ENCODE results near the gene FAXC. TPM values are rescaled to one million over a fixed set of nuclear protein-coding genes. Genes with fewer than 3 reads are reported as not detected.

The FAXC gene
- total RNA-seq, 1 experiment from 2014 or later, result 1.5 TPM

DNA sequence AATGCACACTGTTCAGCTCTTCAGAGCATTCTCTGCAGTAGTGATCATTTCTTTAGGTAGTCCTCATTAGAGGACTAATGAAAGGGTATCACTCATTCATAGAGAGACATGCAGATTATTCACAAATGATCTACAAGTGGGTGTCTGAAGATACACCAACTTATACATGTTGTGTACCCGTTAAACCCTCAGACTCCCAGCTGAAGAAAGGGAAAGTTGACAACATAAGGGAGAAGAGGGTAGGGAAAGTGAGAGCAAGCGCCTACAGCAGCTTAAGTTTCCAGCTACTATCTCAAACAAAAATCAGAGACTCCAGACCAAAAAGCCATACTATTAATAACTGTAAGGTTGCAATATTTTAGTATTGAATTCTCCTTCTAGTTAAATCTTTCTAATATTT, 37.1 kb downstream of the FAXC start:
- DNase-seq, result no peak
- TF ChIP-seq, protein P1, sequence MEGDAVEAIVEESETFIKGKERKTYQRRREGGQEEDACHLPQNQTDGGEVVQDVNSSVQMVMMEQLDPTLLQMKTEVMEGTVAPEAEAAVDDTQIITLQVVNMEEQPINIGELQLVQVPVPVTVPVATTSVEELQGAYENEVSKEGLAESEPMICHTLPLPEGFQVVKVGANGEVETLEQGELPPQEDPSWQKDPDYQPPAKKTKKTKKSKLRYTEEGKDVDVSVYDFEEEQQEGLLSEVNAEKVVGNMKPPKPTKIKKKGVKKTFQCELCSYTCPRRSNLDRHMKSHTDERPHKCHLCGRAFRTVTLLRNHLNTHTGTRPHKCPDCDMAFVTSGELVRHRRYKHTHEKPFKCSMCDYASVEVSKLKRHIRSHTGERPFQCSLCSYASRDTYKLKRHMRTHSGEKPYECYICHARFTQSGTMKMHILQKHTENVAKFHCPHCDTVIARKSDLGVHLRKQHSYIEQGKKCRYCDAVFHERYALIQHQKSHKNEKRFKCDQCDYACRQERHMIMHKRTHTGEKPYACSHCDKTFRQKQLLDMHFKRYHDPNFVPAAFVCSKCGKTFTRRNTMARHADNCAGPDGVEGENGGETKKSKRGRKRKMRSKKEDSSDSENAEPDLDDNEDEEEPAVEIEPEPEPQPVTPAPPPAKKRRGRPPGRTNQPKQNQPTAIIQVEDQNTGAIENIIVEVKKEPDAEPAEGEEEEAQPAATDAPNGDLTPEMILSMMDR (IDR thresholded peaks at IDR 0.05; ENCODE audit: unreplicated experiment), result no peak
- no TSS peak for BruUV-seq (replicated peaks)
- Mint-ChIP-seq H3K36me3 (ENCODE audit: insufficient read depth, unreplicated experiment) (no peaks in the 10 kb centered on the region), H3K27me3 (ENCODE audit: unreplicated experiment) (peaks cover 18% of the 10 kb centered on the region), H3K9me3 (ENCODE audit: low read depth, unreplicated experiment) (no peaks in the 10 kb centered on the region), H3K4me3 (ENCODE audit: low read depth, unreplicated experiment) (no peak overlapping the region), H3K27ac (ENCODE audit: unreplicated experiment) (no peak overlapping the region), H3K4me1 (ENCODE audit: low read depth, unreplicated experiment) (no peaks in the 10 kb centered on the region)
- CTCF ChIA-PET, result interaction anchor here (0.5 kb wide), 1 partner anchor 1017 kb away, joined by 3 read pairs; no protein-coding TSS in a partner anchor
- intact Hi-C loops (cut with micrococcal nuclease; ENCODE audit: unreplicated experiment), result no loop called here

DNA sequence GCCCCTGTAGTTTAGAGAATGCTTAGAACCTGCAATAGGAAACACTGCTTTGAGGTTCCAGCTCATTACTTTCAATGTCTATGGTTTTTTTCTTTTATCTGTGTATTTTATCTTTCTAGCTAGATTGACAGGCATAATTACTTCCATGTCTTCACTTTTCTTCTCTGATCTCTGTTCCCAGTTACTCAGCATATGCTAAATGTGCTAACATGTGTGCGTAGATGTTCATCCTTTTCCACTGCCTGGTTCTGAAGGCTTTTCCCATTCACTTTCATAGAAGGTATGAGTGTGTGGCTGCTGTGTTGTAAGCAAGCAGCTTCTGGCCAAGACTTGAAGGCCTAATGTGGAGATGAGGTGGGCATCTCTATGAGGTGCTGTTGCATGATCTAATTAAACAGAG, 38.9 kb downstream of the FAXC start:
- no peak overlapping the region for H3K27ac Mint-ChIP-seq (ENCODE audit: unreplicated experiment)

DNA sequence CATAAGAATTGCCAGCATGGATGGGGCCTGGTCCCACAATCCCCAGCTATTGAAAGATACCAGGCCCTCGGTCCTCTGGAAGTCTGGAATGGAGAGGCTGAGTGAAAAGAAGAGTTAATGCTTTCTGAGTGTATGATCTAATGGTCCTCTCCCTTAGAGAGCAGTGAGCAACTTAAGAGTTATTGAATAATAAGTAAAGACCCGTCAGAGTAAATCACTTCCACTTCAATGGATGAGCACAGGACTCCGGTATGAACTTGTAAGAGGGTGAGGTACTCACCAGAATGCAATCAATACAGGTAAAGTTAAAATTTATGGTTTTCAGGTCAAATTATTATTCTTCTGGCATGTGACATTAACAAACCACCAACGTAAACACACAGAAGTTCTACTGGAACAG, 39.9 kb downstream of the FAXC start:
- no peaks in the 10 kb centered on the region for H3K9me3 Mint-ChIP-seq (ENCODE audit: low read depth, unreplicated experiment)
- H3K4me3 Mint-ChIP-seq (ENCODE audit: low read depth, unreplicated experiment), result no peak overlapping the region

More for the DNA sequence above, 38.9 kb downstream of the FAXC start:
- Mint-ChIP-seq H3K4me1 (ENCODE audit: low read depth, unreplicated experiment) (no peaks in the 10 kb centered on the region), H3K4me3 (ENCODE audit: low read depth, unreplicated experiment) (no peak overlapping the region), H3K9me3 (ENCODE audit: low read depth, unreplicated experiment) (no peaks in the 10 kb centered on the region), H3K27me3 (ENCODE audit: unreplicated experiment) (peaks cover 34% of the 10 kb centered on the region), H3K36me3 (ENCODE audit: insufficient read depth, unreplicated experiment) (no peaks in the 10 kb centered on the region)
- no TSS peak for BruUV-seq (replicated peaks)
- intact Hi-C loops (cut with micrococcal nuclease; ENCODE audit: unreplicated experiment), result no loop called here
- TF ChIP-seq, protein P1 (IDR thresholded peaks at IDR 0.05; ENCODE audit: unreplicated experiment), result no peak
- DNase-seq, result no peak
- CTCF ChIA-PET, result no interaction called here

DNA sequence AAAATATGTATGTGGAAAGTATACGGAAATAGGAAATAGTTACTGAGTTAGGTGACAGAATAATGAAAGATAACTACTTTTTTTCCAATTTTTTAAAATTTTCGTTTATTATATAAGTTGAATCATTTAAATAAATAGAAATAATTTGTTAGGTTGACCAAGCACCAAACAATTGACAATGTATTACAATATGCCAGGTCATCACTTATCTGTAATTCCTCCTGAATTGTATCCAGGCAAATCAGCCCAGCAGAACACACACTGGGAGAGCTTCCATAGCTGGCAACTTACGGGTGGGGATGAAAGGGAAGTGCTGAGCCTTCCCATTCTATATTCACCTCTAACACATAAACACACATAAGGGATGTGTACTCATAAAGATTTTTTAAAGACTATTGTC, 40.7 kb downstream of the FAXC start:
- no peak for DNase-seq
- intact Hi-C loops (cut with micrococcal nuclease; ENCODE audit: unreplicated experiment), result no loop called here
- Mint-ChIP-seq H3K27me3 (ENCODE audit: unreplicated experiment) (peaks cover 25% of the 10 kb centered on the region), H3K27ac (ENCODE audit: unreplicated experiment) (no peak overlapping the region), H3K9me3 (ENCODE audit: low read depth, unreplicated experiment) (no peaks in the 10 kb centered on the region), H3K36me3 (ENCODE audit: insufficient read depth, unreplicated experiment) (no peaks in the 10 kb centered on the region), H3K4me3 (ENCODE audit: low read depth, unreplicated experiment) (no peak overlapping the region), H3K4me1 (ENCODE audit: low read depth, unreplicated experiment) (no peaks in the 10 kb centered on the region)
- no TSS peak for BruUV-seq (replicated peaks)
- CTCF ChIA-PET, result interaction anchor here (0.9 kb wide), 1 partner anchor 21 kb away, joined by 4 read pairs; no protein-coding TSS in a partner anchor
- TF ChIP-seq, protein P1 (IDR thresholded peaks at IDR 0.05; ENCODE audit: unreplicated experiment), result no peak

More for the DNA sequence above, 39.9 kb downstream of the FAXC start:
- no peaks in the 10 kb centered on the region for H3K4me1 Mint-ChIP-seq (ENCODE audit: low read depth, unreplicated experiment)
- CTCF ChIA-PET, result interaction anchor here (0.9 kb wide), 1 partner anchor 21 kb away, joined by 4 read pairs; no protein-coding TSS in a partner anchor
- H3K36me3 Mint-ChIP-seq (ENCODE audit: insufficient read depth, unreplicated experiment), result no peaks in the 10 kb centered on the region
- DNase-seq, result no peak
- H3K27ac Mint-ChIP-seq (ENCODE audit: unreplicated experiment), result no peak overlapping the region
- BruUV-seq (replicated peaks), result no TSS peak
- H3K27me3 Mint-ChIP-seq (ENCODE audit: unreplicated experiment), result peaks cover 26% of the 10 kb centered on the region
- TF ChIP-seq, protein P1 (IDR thresholded peaks at IDR 0.05; ENCODE audit: unreplicated experiment), result no peak
- intact Hi-C loops (cut with micrococcal nuclease; ENCODE audit: unreplicated experiment), result no loop called here

Measured in Calu3 (cell line).